ENCODE results near the gene PPFIA2. TPM values are rescaled to one million over a fixed set of nuclear protein-coding genes. Genes with fewer than 3 reads are reported as not detected.
A peak's percentile ranks its signal among the peaks of the same experiment; 100 is the strongest.
"Not testable (repeated sequence)": the region's sequence is repeated elsewhere in the genome, so short reads cannot be mapped to it uniquely, and the experiment has no call there.

PPFIA2 gene
- total RNA-seq, 1 donor from 2014 or later, result 1.1 TPM

DNA sequence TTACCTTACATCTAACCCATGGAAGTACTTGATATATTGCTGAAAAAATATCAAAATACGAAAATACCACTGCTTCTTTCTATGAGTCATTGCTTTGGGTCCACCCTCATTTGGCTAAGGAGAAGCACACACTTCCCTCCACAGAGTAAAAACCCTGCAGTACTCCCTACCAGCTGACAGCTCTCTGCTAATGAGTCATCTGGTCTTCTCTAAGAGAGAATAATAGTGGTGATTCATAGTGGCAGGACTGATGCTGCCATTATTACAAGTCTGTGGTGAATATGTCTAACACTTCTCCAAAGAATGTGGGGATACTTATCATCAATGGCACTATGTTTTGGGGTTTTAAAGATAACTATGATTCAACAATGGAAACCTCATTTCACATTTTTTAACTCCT is 90.7 kb downstream of the PPFIA2 start:
- TF ChIP-seq CTCF (IDR thresholded peaks at IDR 0.05; ENCODE audit: unreplicated experiment), result no peak
- no peaks in the 10 kb centered on the region for H3K4me1 Mint-ChIP-seq
- H3K4me3 Mint-ChIP-seq, result no peak overlapping the region
- H3K27me3 Mint-ChIP-seq (ENCODE audit: low read depth), result no peaks in the 10 kb centered on the region
- no peak for DNase-seq (ENCODE audit: low spot score in 2 of 2, unreplicated experiment in 2 of 2)
- H3K36me3 Mint-ChIP-seq, result no peaks in the 10 kb centered on the region
- H3K27ac Mint-ChIP-seq, result no peak overlapping the region
- H3K9me3 Mint-ChIP-seq, result peaks cover 3% of the 10 kb centered on the region

- H3K27me3 Mint-ChIP-seq (ENCODE audit: low read depth); H3K4me1 Mint-ChIP-seq; H3K4me3 Mint-ChIP-seq; H3K36me3 Mint-ChIP-seq; H3K27ac Mint-ChIP-seq; H3K9me3 Mint-ChIP-seq; DNase-seq (ENCODE audit: low spot score in 2 of 2, unreplicated experiment in 2 of 2): not testable (repeated sequence)
Measured at GRCh38 chr12:81659310-81659709, 99.8 kb downstream of the PPFIA2 start.

DNA sequence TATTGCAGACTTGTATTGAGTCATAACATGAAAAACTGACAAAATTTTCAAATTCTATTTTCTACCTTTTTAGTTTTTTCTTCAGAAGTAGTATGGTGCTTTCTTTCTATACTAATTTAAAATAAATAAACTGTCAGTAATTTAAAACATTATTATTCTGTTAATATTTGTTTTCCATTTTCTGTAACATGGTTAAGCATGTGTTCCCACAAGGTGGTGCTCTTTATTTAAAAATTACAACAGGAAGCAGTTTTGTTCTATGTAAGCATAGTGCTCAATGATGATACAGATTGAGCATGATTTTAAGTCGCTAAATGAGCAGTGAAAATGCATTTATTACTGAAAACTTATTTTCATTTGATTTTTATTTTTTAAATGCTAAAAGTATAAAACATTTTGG is 114.6 kb downstream of the PPFIA2 start:
- peak; percentile 67 for TF ChIP-seq CTCF (IDR thresholded peaks at IDR 0.05; ENCODE audit: unreplicated experiment)
- peaks cover 9% of the 10 kb centered on the region for H3K27me3 Mint-ChIP-seq (ENCODE audit: low read depth)
- DNase-seq (ENCODE audit: low spot score in 2 of 2, unreplicated experiment in 2 of 2), result no peak
- no peaks in the 10 kb centered on the region for H3K9me3 Mint-ChIP-seq
- H3K36me3 Mint-ChIP-seq, result no peaks in the 10 kb centered on the region
- no peak overlapping the region for H3K27ac Mint-ChIP-seq
- no peak overlapping the region for H3K4me3 Mint-ChIP-seq
- H3K4me1 Mint-ChIP-seq, result no peaks in the 10 kb centered on the region

DNA sequence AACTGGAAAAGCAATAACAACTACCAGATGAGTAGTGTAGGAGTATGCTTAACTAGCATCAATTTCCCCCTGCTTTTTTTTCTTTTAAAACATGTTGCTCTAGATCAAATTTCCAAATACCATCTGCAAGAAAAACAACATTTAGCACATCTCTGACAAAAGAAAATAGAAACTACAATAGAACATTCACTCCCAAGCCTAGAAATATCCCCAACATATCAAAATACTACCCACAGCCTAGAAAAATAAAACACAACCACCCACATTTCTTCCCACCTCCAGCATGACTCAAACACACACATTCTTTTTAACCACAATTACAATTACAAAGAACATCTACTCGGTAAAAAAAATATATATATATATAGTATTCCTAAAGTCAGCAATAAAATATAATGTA is 120.0 kb downstream of the PPFIA2 start:
- no peak for TF ChIP-seq CTCF (IDR thresholded peaks at IDR 0.05; ENCODE audit: unreplicated experiment)
- no peaks in the 10 kb centered on the region for H3K4me1 Mint-ChIP-seq

DNA sequence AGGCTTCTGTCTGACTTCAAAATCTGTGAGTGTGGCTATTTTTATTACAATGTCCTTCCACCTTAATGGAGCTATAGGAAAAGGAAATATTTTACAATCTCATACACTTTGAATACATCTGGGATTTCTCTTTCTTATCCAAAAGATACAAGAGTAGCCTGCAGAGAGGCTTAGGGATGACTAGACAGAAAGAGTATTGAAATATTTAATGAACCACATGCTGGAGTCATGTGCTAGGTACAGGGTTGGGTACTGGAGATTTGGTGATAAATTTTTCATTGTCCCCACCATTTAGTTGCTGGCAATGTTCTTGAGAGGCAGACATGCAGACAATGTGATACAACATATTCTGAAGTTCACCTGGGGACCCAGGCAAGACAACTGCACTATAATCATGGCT is 126.0 kb downstream of the PPFIA2 start:
- H3K9me3 Mint-ChIP-seq, result peaks cover 3% of the 10 kb centered on the region
- H3K36me3 Mint-ChIP-seq, result no peaks in the 10 kb centered on the region
- peaks cover 29% of the 10 kb centered on the region for H3K27me3 Mint-ChIP-seq (ENCODE audit: low read depth)
- no peak overlapping the region for H3K4me3 Mint-ChIP-seq
- DNase-seq (ENCODE audit: low spot score in 2 of 2, unreplicated experiment in 2 of 2), result no peak
- H3K27ac Mint-ChIP-seq, result no peak overlapping the region
- no peaks in the 10 kb centered on the region for H3K4me1 Mint-ChIP-seq
- no peak for TF ChIP-seq CTCF (IDR thresholded peaks at IDR 0.05; ENCODE audit: unreplicated experiment)

More for the DNA sequence above, 120.0 kb downstream of the PPFIA2 start:
- peaks cover 21% of the 10 kb centered on the region for H3K27me3 Mint-ChIP-seq (ENCODE audit: low read depth)
- no peak overlapping the region for H3K27ac Mint-ChIP-seq
- no peaks in the 10 kb centered on the region for H3K36me3 Mint-ChIP-seq
- H3K9me3 Mint-ChIP-seq, result peaks cover 3% of the 10 kb centered on the region
- DNase-seq (ENCODE audit: low spot score in 2 of 2, unreplicated experiment in 2 of 2), result no peak
- no peak overlapping the region for H3K4me3 Mint-ChIP-seq

- peaks cover 21% of the 10 kb centered on the region for H3K27me3 Mint-ChIP-seq (ENCODE audit: low read depth)
- H3K9me3 Mint-ChIP-seq, result no peaks in the 10 kb centered on the region
- DNase-seq (ENCODE audit: low spot score in 2 of 2, unreplicated experiment in 2 of 2), result no peak
- peak; percentile 78 for TF ChIP-seq CTCF (IDR thresholded peaks at IDR 0.05; ENCODE audit: unreplicated experiment)
- H3K36me3 Mint-ChIP-seq, result no peaks in the 10 kb centered on the region
- no peak overlapping the region for H3K4me3 Mint-ChIP-seq
- no peaks in the 10 kb centered on the region for H3K4me1 Mint-ChIP-seq
- H3K27ac Mint-ChIP-seq, result no peak overlapping the region
Measured at GRCh38 chr12:81627336-81628189, 131.6 kb downstream of the PPFIA2 start.

Data from mesothelial cell of epicardium (in vitro differentiated cells).